OCI-M2 (cell line): ENCODE data around the gene NAPG.
"Not testable (repeated sequence)": the region's sequence is repeated elsewhere in the genome, so short reads cannot be mapped to it uniquely, and the experiment has no call there.

Experiments
- DNase-seq: peaks from one replicate; lab custom pipeline; 2025; ENCODE audit not compliant: unreplicated experiment; lab: John Stamatoyannopoulos, UW

NAPG gene

DNA sequence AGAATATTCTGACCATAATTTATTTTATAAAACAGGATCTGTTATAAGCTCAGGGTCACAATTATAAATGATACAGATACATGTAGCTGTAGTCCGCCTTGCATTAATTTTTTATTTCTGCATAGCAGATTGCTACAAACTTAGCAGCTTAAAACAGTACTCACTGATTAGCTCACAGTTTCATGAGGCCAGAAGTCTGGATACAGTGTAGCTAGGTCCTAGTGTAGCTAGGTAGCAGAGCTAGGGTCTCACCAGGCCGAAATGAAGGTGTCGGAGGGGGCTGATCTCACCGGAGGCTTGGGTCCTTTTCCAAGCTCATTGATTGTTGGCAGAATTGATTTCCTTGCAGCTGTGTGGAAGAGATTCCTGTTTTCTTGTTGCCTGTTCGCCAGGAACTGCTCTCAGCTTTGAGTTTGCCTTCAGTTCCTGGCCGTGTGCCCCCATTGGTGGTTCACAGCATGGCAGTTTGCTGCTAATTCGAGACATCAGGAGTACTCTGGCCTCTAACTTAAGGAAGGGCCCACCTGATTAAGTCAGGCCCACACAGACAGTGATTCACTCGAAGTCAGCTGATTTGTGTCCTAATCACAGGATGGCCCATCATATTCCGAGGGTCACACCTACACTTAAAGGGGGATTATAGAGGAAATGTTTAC lies 18.4 kb downstream of the NAPG start:
- no peak for DNase-seq

DNA sequence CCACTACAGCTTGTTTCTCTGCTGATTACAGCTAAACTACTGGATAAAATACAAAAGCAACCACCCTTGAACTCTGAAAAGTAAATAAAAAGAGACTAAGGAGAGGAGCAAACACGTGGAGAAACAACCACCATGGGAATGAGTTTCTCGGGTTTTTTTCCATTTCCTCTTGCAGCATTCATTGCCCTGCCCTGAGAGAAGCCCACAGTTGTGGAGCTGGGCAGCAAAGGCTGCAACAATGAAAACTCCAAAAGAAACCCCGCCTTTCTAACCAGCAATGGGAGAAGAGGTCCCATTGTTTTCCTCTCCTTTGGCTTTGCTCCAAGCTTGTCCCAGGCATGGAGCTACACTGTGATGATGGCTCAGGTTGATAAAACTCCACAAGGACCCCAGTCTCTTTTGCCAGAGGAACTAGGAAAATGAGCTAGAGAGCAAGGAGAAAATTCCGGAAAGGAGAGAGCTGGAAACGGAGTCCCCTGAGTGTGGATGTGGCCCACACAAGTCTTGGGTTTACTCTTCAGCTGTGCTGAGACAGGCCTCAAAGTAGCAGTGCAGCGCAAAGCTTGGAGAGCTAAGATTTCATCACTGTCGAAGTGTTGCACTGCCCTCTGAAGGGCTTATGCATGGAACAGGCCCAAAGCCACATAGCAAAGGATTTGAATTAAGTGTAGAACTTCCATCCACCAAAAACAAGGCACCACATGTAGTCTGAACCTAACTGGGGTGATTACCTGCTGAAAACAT lies 20.9 kb downstream of the NAPG start:
- no peak for DNase-seq

DNA sequence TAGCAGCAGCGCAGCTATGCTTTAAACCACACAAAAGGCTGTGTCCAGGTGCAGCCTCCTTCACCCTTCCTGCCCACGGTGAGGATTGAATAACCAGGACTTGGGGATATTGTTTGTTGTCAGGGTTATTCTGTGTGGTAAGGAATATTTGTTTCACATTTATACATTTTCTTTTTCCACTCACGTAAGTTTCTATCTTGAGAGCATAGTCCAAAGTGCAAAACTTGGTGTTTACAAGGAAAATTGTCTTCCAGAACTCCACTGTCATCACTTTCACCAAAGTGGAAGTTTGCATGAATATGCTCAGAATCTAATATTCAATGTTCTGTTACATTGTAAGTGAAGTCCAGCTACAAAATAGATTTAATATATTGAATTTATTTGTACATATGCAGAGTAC lies 26.4 kb downstream of the NAPG start:
- no peak for DNase-seq

DNA sequence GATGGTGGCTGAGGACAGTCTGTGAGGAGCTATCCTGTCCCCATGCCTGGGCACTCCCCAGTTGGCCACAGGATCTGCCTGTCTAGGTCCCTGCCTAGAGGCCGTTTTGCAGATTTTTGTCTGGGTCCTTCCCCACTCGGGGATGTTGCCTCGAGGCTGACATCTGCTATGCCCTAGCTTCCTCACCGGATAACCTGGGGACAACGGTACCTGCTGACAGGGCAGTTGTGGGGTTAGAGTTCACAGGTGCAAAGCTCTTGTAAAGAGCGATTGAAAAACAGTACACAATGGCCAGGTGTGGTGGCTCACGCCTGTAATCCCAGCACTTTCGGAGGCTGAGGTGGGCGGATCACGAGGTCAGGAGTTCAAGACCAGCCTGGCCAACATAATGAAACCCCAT lies 30.4 kb downstream of the NAPG start:
- not testable (repeated sequence) for DNase-seq

DNA sequence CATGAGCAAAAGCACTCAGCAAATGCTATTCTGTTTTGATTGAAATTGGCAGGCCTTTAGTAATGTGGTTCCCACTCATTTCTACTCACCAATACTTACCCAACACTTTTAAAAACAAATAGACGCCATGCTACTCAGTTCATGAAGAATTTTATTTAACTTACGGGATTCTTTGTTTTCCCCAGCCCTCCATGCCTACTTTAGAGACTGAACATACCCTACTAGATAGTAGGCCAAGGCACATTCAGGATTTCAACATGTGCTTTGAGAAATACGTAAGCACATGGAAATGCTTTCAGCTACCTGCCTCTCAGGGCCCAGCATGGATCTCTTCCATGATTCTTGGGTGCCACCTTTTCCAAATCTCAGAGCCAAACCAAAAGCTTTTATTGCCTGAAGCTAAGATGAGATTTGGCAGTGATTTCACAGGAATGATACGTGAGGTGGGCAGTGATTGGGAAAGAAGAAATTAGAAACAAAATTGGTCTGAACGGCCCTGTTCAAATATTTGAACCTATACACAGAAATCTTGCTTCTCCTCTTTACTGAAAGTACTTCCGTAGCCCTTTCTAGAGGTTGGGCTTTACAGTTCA lies 31.4 kb downstream of the NAPG start:
- DNase-seq: no peak

DNA sequence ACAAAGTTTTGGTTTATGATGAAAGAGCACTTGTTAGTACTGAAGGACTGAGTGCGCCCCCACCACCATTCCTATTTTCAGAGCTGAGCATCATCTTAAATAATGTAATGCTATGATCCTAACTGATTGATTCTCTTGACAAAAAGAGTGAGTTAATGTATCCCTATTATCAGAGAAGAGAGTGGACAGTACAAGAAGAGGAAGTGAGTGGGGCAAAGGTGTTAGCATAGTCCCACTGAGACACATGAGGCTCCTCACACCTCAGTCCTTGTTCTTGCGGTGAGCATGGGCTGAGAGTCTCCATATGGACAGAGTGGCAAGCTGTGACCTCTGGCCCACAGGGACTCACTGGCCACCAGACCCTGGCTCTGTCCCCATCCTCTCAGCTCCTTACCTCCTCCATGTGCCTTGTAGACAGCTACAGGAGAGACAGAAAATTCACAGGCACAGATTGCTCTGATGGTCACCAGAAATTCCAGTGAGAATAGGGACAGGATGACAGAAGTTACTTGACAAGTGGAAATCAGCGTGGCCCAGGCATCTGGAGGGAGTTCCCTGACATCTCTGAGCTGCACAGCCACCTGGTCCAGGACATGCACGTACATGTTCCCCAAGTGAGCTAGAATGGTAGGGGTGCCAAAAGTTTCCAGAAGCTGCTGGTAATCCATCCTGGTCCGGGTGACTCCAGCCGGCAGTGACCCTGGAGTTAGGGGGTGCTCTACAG lies 32.6 kb downstream of the NAPG start:
- DNase-seq: no peak

DNA sequence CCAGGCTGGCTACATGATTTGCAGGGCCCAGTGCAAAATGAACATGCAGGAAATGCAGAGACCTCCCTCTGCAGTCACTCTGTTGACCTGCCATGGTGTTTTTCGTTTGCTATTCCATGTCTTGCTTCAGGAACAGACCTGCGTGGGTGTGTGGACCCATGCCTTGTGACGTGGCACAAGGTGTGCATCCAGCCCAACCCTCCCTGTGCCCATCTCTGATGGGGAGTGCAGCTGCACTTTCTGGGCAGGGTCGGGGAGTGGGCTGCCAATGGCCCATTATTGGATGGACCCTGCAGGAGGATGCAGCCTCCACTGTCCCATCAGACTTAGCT lies 33.1 kb downstream of the NAPG start:
- DNase-seq: no peak

DNA sequence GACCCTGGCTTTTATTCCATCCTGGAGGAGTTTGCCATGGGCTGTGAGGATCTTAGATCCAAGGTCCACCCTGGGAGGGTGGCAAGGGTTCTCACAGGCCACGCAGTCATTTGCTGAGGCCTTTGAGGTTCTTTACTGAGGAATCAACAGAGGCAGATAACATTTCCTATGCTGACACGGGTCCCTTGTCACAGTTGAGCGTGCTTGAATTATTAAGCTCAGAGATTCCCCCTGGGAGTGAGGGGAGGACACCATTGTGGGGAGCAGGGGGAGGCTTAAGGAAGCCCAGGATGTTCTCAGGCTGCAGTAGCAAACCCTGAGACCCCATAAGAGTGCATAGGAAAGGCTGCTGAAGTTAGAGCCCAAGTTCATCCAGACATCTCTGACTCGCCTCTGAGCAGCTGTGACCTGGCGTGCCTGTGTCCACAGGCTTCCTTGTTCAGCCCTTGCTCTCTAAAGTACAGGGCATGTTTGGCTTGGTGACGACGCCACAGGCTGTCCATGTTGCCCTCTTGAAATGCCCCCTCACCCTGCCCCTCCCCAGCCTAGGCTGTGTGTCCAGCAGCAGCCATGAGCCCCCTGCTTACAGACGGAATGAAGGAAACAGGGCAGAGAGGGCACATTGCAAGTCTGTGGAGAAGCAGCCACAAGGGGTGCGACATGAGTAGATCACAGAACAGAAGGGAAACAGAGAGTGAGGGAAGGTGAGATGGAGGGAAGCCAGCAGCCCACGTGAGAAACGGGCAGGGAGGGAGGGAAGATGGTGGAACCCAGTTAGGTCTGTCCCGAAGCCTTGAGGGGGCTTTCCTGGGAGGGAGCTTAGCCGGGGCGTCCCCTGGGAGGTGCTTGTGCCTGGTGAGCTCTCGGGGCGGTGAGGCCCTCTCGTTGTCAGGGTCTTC lies 34.0 kb downstream of the NAPG start:
- no peak for DNase-seq

DNA sequence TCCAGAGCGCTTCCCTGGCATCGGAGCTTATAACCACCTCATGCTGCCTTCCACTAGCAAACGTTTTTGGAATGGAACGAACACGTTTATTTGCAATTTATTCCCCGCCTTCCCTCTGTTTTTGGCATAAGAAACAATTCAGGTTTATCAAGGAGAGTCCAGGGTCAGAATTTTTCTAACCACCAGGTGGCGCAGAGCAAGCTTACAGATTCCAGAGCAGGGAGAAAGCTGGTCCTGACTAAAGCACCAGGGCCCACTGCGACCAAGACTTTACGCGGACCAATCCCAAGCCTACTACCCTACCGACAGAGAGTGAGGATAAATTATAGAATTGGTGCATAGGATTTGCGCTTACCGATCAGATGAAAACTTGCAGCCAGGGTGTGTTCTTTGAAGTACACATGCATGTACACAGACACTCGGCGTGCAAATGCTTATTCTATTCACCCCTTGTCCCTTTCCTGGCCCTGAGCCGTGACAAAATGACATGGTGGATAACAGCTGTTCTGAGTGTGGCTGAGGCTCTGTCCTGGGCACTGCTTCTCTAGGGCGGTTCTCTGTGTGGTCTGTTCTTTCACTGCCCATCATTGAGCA lies 34.7 kb downstream of the NAPG start:
- no peak for DNase-seq

DNA sequence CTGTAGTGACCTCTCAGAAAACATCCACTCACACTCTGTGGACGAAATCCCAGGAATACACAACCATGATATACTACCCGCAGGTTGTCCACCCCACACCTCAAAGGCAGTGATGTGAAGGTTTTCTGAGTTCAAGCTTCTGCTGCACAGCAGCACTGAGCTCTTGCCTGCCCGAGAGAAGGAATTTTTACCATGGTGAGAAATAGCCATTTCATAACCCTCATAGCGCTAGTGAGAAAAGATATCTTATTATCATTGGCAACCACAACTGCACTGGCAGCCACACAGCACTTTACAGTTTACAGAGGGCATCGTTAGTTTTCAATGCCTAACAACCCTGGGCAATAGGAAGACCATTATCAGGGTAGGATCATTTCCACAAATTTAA lies 36.9 kb downstream of the NAPG start:
- no peak for DNase-seq

DNA sequence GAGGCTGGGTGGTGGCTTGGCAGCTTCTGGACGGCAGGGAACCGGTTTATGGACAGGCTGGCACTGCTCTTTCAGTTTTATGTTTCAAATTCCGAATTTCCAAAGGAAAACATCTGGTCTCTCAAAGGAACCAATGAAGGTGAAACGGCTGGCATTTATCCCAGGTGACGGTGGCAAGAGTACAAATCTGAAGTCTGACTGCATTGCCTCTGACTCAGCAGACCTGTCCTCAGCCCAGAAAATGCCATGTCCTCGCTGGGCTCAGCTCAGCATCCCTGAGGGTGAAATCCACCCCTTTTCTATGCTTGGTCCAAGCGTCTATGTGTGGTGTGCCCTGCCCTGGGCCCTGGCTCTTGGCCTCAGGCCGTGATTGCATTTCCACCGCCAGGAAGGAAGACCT lies 38.1 kb downstream of the NAPG start:
- DNase-seq: no peak

DNA sequence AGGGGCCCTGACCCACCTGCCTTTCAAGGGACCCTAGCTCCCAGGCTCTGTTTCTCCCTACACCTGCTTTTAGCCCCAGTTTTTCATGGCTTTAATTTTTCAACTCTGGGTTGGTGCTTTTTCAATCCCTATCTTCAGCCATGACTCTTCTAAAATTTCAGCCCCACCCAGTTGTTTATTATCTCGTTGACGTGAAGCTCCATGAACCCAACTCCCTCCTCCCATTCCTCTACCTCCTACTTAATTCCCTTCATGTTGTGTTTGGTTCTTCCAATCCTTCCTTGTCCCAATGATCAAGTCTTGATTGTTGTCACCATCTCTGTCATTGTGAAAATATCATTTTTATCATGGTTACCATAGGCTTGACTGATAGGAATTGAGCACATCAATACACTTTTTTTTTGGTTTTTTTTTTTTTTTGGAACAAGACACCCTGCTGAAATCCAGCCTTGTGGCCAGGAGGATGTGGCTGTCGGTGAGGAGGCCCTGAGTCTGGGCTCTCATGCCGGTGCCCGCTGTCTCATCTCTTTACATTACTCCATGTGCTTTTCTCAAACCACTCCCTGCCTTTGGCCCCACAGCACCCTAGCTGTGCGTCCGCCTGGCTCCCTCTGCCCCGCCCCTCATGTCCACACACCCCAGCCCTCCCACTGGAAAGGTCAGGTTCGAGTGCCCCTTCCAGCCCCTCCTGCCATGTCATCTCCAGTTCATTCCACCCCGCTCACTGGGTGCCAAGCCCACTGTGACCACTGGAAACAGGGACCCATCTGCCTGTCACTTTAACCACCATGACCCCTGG lies 39.3 kb downstream of the NAPG start:
- DNase-seq: no peak

DNA sequence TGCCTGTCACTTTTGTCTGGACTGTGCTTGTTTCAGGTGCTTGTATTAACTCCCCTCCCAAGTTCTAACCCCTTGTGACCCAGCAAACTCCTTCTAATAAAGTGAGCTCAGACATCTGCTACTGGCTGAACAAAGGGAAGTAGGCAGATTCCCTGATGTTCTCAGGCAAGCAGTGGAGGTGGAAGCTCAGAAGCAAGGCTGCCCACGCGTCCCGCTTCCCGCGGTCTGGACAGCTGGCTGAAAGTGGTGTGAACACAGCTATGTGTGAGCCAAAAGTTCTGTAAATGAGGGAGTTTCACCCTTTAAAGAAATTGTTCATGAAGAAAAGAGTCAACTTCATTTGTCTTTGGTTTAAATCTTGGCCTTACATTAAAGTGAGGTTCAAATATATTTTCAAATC lies 40.0 kb downstream of the NAPG start:
- DNase-seq: no peak

DNA sequence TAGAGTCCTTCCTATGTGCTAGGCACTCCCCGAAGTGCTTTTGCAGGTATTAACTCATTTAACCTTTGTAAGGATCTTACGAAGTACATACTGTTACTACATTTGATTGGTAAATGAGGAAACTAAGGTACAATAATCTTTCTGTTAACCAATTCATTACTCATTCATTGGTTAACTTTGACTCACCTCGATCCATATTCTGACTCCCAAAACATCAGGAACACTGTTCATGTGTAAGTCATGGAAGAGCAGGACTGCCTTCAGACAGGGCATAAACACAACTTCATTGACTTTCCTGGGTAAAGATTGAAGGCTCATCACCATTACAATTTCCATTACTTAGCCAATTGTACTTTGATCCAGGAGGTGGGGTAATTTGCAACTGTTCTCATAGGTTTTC lies 40.6 kb downstream of the NAPG start:
- DNase-seq: no peak

DNA sequence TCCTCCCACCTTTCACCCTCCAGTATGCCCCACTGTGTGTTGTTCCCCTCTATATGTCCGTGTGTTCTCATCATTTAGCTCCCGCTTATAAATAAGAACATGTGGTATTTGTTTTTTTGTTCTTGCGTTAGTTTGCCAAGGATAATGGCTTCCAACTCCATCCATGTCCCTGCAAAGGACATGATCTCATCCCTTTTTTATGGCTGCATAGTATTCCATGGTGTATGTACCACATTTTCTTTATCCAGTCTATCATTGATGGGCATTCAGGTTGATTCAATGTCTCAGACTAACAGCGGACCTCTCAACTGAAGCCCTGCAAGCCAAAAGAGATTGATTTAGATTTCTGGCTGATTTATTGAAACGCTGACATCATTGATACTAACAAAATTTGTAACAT lies 44.1 kb downstream of the NAPG start:
- DNase-seq: not testable (repeated sequence)

DNA sequence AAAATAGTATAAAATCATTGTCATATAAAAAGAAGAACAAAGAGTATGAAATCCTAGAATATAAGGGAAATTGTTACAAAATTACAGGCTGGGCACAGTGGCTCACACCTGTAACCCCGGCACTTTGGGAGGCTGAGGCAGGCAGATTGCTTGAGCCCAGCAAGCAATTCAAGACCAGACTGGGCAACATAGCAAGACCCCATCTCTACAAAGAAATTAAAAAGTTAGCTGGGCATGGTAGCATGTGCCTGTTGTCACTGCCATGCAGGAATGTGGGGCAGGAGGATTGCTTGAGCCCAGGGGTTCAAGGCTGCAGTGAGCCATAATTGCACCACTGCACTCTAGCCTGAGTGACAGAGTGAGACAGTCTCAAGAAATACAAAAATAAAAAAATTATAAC lies 44.8 kb downstream of the NAPG start:
- DNase-seq: no peak

DNA sequence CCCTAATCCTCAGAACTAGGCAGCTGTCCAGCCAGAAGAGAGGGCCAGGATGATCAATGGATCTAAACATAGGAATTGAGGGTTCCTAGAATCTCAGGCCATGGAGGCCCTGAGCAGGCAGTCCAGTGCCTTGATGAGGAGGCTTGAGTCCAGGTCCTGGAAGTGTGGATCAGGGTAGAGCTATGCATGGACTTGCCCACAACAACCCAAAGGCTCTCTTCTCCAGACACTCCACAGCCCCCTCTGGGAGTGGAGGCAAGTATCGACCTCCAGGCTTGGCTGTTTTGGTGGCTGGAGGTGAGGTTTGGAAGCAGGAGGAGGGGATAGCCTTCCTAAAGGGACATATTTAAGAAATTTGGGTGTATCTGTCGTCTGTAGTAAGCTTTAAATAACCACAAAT lies 45.7 kb downstream of the NAPG start:
- no peak for DNase-seq

DNA sequence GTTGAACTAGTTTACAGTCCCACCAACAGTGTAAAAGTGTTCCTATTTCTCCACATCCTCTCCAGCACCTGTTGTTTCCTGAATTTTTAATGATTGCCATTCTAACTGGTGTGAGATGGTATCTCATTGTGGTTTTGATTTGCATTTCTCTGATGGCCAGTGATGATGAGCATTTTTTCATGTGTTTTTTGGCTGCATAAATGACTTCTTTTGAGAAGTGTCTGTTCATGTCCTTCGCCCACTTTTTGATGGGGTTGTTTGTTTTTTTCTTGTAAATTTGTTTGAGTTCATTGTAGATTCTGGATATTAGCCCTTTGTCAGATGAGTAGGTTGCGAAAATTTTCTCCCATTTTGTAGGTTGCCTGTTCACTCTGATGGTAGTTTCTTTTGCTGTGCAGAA lies 47.4 kb downstream of the NAPG start:
- not testable (repeated sequence) for DNase-seq

DNA sequence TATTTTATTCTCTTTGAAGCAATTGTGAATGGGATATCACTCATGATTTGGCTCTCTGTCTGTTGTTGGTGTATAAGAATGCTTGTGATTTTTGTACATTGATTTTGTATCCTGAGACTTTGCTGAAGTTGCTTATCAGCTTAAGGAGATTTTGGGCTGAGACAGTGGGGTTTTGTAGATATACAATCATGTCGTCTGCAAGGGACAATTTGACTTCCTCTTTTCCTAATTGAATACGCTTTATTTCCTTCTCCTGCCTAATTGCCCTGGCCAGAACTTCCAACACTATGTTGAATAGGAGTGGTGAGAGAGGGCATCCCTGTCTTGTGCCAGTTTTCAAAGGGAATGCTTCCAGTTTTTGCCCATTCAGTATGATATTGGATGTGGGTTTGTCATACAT lies 48.6 kb downstream of the NAPG start:
- DNase-seq: not testable (repeated sequence)
